ENCODE results near the gene MYO7B. TPM values are rescaled to one million over a fixed set of nuclear protein-coding genes. Genes with fewer than 3 reads are reported as not detected.

MYO7B gene
- polyA plus RNA-seq, 2 of the 4 experiments (the other 2 are of a cell fraction), result 0.04 to 0.09 TPM

- DNase-seq (ENCODE audit: low read depth in 1 of 2, low spot score in 1 of 2), result no peak
- POLR2A ChIA-PET, result interaction anchor here (0.6 kb wide), 1 partner anchor 9 kb away, joined by 3 read pairs; no protein-coding TSS in a partner anchor
- 83% methylated on average over 20 of the region's 20 CpGs for WGBS (ENCODE audit: missing lambda C conversion rate)
- TF ChIP-seq RNF2 (IDR thresholded peaks at IDR 0.05; ENCODE audit: borderline replicate concordance, low read depth), result no peak
- no peak for TF ChIP-seq RAD21 (conservative IDR thresholded peaks at IDR 0.05 in 1 of 2, IDR thresholded peaks at IDR 0.05 in 1 of 2)
- TF ChIP-seq E2F6 (IDR thresholded peaks at IDR 0.05; ENCODE audit: borderline replicate concordance, low read depth), result no peak
- no peak for TF ChIP-seq CHD4 (IDR thresholded peaks at IDR 0.05; ENCODE audit: borderline replicate concordance)
- TF ChIP-seq NPAS2 (CRISPR knock-in tag; IDR thresholded peaks at IDR 0.05; ENCODE audit: borderline replicate concordance), result no peak
- TF ChIP-seq HOXA7 (CRISPR knock-in tag; IDR thresholded peaks at IDR 0.05), result no peak
- no peak for TF ChIP-seq MAZ (IDR thresholded peaks at IDR 0.05; ENCODE audit: borderline replicate concordance, low read depth, low read length)
- no peak for TF ChIP-seq FOSL2 (IDR thresholded peaks at IDR 0.05)
- no peak for TF ChIP-seq FOSL2 (CRISPR knock-in tag; IDR thresholded peaks at IDR 0.05)
- TF ChIP-seq RFX5 (IDR thresholded peaks at IDR 0.05), result no peak
- no peak for TF ChIP-seq USF2 (IDR thresholded peaks at IDR 0.05)
- TF ChIP-seq CBX8 (IDR thresholded peaks at IDR 0.05), result no peak
- Histone ChIP-seq H3K4me1 (peaks cover 15% of the 10 kb centered on the region), H3K4me3 (no peak overlapping the region), H3K4me2 (no peak overlapping the region), H3K9me3 (no peaks in the 10 kb centered on the region; the same call in 2 of the 3 replicates), H3K27ac (peak overlapping the region in 1 of 2 experiments; percentile 15; a peak in 1 of 6 replicates)
- ATAC-seq, result peak; percentile 6 to 13; a peak in 2 of 6 replicates
- FAIRE-seq, result no peak
- CTCF ChIA-PET, result interaction anchor here (0.6 to 1.3 kb wide), 3 partner anchors 22 to 23 kb away, joined by 3 to 6 read pairs (median 3); no protein-coding TSS in a partner anchor
Observed at GRCh38 chr2:127672341-127673224, 137.1 kb downstream of the MYO7B start.

- ATAC-seq (no peak), DNase-seq (ENCODE audit: low read depth in 1 of 2, low spot score in 1 of 2) (no peak), FAIRE-seq (no peak)
- TF ChIP-seq ZNF302 (CRISPR knock-in tag; IDR thresholded peaks at IDR 0.05), result no peak
- no peak for TF ChIP-seq REST (IDR thresholded peaks at IDR 0.05)
- ChIA-PET POLR2A (interaction anchor here (0.8 kb wide), 1 partner anchor 147 kb away, joined by 3 read pairs; the partner anchor contains the start of gene IWS1), CTCF (interaction anchor here (0.6 to 1.3 kb wide), 7 partner anchors 21 to 83 kb away, joined by 3 to 6 read pairs (median 4); no protein-coding TSS in a partner anchor)
- 93% methylated on average over 16 of the region's 17 CpGs for WGBS (ENCODE audit: missing lambda C conversion rate)
- H3K9me3 ChIP-seq, result no peaks in the 10 kb centered on the region
- no peak overlapping the region for H3K4me3 ChIP-seq
- no peak overlapping the region for H3K4me2 ChIP-seq
- H3K27ac ChIP-seq, result no peak overlapping the region; a peak in 2 of 6 replicates
- peaks cover 15% of the 10 kb centered on the region for H3K4me1 ChIP-seq
Observed at GRCh38 chr2:127673291-127674069, 138.0 kb downstream of the MYO7B start.

Measured in A549 (cell line).